PC-3 (cell line): Measurements from ENCODE around the gene NAA40. TPM values are rescaled to one million over a fixed set of nuclear protein-coding genes. Genes with fewer than 3 reads are reported as not detected.

Experiments
- ATAC-seq: fragments of 200-7000 bp; cut with Tn5 transposase; 2 replicates; pipeline ENCODE4 v1.9.1; 2020; ENCODE audit warnings: mild to moderate bottlenecking, moderate library complexity
- BruUV-seq: library from RNA; stranded (reverse); fragments of 400-500 nt; replicated peaks from 2 replicates; lab custom pipeline; 2021; lab: Mats Ljungman, UMichigan
- CTCF ChIA-PET: fragments of 300-600 bp; sonication (Branson Sonifier 250); formaldehyde crosslinking; loops from one replicate; lab custom pipeline; 2022; ENCODE audit warnings: antibody characterized with exemption; lab: Charles Lee
- POLR2A ChIA-PET: fragments of 300-600 bp; sonication (Branson Sonifier 250); formaldehyde crosslinking; loops from one replicate; lab custom pipeline; 2022; ENCODE audit warnings: antibody characterized with exemption; ENCODE audit not compliant: unreplicated experiment; lab: Charles Lee
- DNase-seq: peaks from one replicate; pipeline ENCODE4 v3.0.0-alpha.2; 2015
- H2AFZ ChIP-seq: fragments of 300-600 bp; sonication (generic); 2 replicates; pipeline ENCODE4 v1.6.0; 2016; ENCODE audit warnings: antibody characterized with exemption, low read length
- H3F3A ChIP-seq: fragments of 300-600 bp; sonication (generic); one replicate; pipeline ENCODE4 v1.6.0; 2017; ENCODE audit warnings: antibody characterized with exemption, low read length, control low read depth, mild to moderate bottlenecking; ENCODE audit not compliant: unreplicated experiment
- H3K27ac ChIP-seq: fragments of 300-600 bp; sonication (generic); 2 replicates; pipeline ENCODE4 v1.5.1; 2016; ENCODE audit warnings: mild to moderate bottlenecking, low read length
- H3K27me3 ChIP-seq: fragments of 300-600 bp; sonication (generic); 2 replicates; pipeline ENCODE4 v1.6.1; 2016; ENCODE audit warnings: low read length, mixed read lengths
- H3K36me3 ChIP-seq: fragments of 300-600 bp; sonication (generic); 2 replicates; pipeline ENCODE4 v1.6.1; 2016; ENCODE audit warnings: low read depth, mixed run types, low read length, mixed read lengths
- H3K4me1 ChIP-seq: fragments of 300-600 bp; sonication (generic); 2 replicates; pipeline ENCODE4 v1.5.1; 2016; ENCODE audit warnings: low read length; ENCODE audit not compliant: insufficient read depth
- H3K4me2 ChIP-seq: fragments of 300-600 bp; sonication (generic); 2 replicates; pipeline ENCODE4 v1.6.0; 2016; ENCODE audit warnings: low read length
- H3K4me3 ChIP-seq: fragments of 300-600 bp; sonication (generic); 2 replicates; pipeline ENCODE4 v1.5.1; 2016; ENCODE audit warnings: mild to moderate bottlenecking, low read length, mixed read lengths
- H3K79me2 ChIP-seq: fragments of 300-600 bp; sonication (generic); 2 replicates; pipeline ENCODE4 v1.6.1; 2017; ENCODE audit warnings: low read length, mixed read lengths
- H3K9ac ChIP-seq: fragments of 300-600 bp; sonication (generic); 2 replicates; pipeline ENCODE4 v1.6.0; 2016; ENCODE audit warnings: mild to moderate bottlenecking, low read length
- H3K9me2 ChIP-seq: fragments of 300-600 bp; sonication (generic); replicated peaks from 2 replicates; pipeline ENCODE4 v1.6.1; 2016; ENCODE audit warnings: mixed run types, low read length, mixed read lengths
- H3K9me3 ChIP-seq: fragments of 300-600 bp; sonication (generic); 2 replicates; pipeline ENCODE4 v1.6.1; 2016; ENCODE audit warnings: low read length, mixed read lengths
- H4K20me1 ChIP-seq: fragments of 300-600 bp; sonication (generic); 2 replicates; pipeline ENCODE4 v1.6.1; 2016; ENCODE audit warnings: low read length, mixed read lengths
- EZH2 ChIP-seq: fragments of 300-600 bp; sonication (generic); IDR thresholded peaks from one replicate; pipeline ENCODE4 v1.6.1; 2017; ENCODE audit warnings: antibody characterized with exemption, mild to moderate bottlenecking, low read length; ENCODE audit not compliant: unreplicated experiment
- EZH2phosphoT487 ChIP-seq: fragments of 300-600 bp; sonication (generic); IDR thresholded peaks from 2 replicates; pipeline ENCODE4 v1.6.1; 2018; ENCODE audit warnings: mild to moderate bottlenecking, antibody characterized with exemption, low read length, borderline replicate concordance
- intact Hi-C: fragments of 100-400 bp; cut with micrococcal nuclease; formaldehyde crosslinking; loops from 2 replicates; pipeline ENCODE4 v1.9.0; 2023
- total RNA-seq: library from RNA; depleted of rRNA; stranded (reverse); fragments of >200 nt; gene quantifications from 2 replicates; pipeline ENCODE4 v1.2.3, GENCODE V29; 2014
- TF ChIP-seq, protein P1 (sequence below): fragments of 300-600 bp; sonication (generic); conservative IDR thresholded peaks from 2 replicates; pipeline ENCODE4 v1.5.1; 2017; ENCODE audit warnings: antibody characterized with exemption, low read depth, mild to moderate bottlenecking, low read length

Gene NAA40
- total RNA-seq, 1 experiment from 2014 or later = 20.9 TPM

DNA sequence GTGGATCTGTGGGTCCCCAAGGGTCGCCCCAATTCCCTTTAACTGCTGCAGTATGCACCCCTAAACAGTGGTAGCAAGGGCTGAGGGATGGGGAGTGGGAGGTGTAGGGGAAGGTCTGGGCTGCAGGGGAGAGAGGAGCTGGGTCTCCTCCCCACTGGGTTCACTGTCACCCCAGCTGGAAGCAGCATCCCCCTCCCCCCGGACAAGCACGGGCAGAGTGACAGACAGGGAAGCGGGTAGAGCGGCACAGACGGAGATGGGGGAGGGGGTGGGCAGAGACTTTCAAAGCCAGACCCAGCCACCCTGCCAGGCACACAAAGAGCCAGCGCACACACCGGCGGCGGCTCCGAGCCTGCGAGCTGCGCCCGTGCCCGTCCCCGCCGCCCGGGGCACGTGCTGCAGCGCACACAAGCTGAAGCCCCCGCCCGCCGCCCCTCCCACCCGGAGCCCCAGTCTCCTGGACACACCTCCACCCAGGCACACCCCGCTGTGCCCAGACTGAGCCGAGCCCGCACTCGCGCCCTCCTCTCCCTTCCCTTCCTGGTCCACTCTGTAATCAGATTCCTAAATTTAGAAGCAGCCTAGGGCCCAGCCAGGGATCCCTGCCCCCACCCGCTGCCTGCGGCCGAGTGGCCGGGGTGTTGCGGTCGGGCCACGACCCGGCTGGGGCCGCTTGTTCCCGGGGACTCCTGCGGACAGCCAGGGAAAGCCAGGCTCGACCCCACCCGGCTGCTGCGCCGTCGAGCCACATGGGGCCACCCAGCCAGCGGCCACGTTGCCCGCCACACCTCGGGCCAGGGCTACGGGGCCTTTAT, 20.9 kb upstream of the NAA40 start:
- H3K9ac ChIP-seq = no peak overlapping the region
- CTCF ChIA-PET = interaction anchor here (0.7 to 1.4 kb wide), 3 partner anchors 16 to 80 kb away, joined by 3 to 8 read pairs (median 5); no protein-coding TSS in a partner anchor
- DNase-seq = peak; percentile 21
- TF ChIP-seq EZH2phosphoT487 = no peak
- TF ChIP-seq EZH2 = no peak
- TF ChIP-seq, protein P1, sequence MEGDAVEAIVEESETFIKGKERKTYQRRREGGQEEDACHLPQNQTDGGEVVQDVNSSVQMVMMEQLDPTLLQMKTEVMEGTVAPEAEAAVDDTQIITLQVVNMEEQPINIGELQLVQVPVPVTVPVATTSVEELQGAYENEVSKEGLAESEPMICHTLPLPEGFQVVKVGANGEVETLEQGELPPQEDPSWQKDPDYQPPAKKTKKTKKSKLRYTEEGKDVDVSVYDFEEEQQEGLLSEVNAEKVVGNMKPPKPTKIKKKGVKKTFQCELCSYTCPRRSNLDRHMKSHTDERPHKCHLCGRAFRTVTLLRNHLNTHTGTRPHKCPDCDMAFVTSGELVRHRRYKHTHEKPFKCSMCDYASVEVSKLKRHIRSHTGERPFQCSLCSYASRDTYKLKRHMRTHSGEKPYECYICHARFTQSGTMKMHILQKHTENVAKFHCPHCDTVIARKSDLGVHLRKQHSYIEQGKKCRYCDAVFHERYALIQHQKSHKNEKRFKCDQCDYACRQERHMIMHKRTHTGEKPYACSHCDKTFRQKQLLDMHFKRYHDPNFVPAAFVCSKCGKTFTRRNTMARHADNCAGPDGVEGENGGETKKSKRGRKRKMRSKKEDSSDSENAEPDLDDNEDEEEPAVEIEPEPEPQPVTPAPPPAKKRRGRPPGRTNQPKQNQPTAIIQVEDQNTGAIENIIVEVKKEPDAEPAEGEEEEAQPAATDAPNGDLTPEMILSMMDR = no peak
- H3K4me1 ChIP-seq = peaks cover 15% of the 10 kb centered on the region
- no peaks in the 10 kb centered on the region for H4K20me1 ChIP-seq
- H3K4me3 ChIP-seq = peak overlapping the region; percentile 64
- H3K9me3 ChIP-seq = no peaks in the 10 kb centered on the region
- peak; percentile 5; the same call in 1 of the 2 replicates for ATAC-seq
- BruUV-seq = no TSS peak
- no peaks in the 10 kb centered on the region for H3F3A ChIP-seq
- no peaks in the 10 kb centered on the region for H3K9me2 ChIP-seq
- H3K27ac ChIP-seq = no peak overlapping the region
- H3K27me3 ChIP-seq = no peaks in the 10 kb centered on the region; the same call in 1 of the 2 replicates
- H2AFZ ChIP-seq = peak overlapping the region; percentile 71
- H3K4me2 ChIP-seq = peak overlapping the region; percentile 91
- H3K36me3 ChIP-seq = no peaks in the 10 kb centered on the region
- no peaks in the 10 kb centered on the region for H3K79me2 ChIP-seq
- intact Hi-C loops = no loop called here
- POLR2A ChIA-PET = no interaction called here

DNA sequence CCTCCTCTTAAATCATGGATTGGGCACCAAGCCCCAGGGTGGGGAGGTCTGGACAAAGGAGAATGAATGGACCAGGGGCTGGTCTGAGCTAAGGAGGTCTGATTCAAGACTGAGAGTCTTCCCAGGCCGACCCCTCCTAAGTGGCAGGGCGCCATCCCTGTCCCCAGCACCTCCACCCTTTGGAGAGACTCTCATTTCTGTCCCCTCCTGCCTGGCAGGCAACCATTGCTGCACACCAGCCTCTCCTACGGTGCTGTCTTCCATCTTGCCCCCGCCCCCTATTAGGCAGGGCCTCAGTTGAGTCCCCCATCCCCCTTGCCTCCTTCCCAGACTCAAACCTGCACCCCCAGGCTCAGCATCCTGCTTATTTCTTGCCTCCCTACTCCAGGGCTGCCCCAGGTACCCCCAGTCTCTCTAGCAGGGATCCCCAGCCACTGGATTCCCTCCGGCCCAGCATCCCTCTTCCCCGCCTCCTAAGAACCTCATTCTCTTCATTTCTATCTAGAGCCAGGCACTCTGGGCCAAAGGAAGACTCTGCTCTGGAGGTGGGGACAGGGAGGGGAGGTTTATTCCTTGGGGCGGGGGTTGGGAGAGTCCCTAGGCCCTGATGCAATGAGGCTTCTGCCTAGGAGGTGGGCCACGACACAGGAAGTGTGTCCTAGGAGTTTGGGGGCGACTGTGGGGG, 20.2 kb upstream of the NAA40 start:
- H3K79me2 ChIP-seq = no peaks in the 10 kb centered on the region
- ChIA-PET POLR2A (no interaction called here), CTCF (no interaction called here)
- BruUV-seq = no TSS peak
- no peak for ATAC-seq
- no peak overlapping the region for H3K4me2 ChIP-seq
- no peak overlapping the region for H3K27ac ChIP-seq
- H3K27me3 ChIP-seq = no peaks in the 10 kb centered on the region; the same call in 1 of the 2 replicates
- H3K4me3 ChIP-seq = no peak overlapping the region
- no peaks in the 10 kb centered on the region for H3K36me3 ChIP-seq
- no peaks in the 10 kb centered on the region for H3K9me3 ChIP-seq
- no peaks in the 10 kb centered on the region for H3F3A ChIP-seq
- intact Hi-C loops = no loop called here
- no peak overlapping the region for H3K9ac ChIP-seq
- H4K20me1 ChIP-seq = no peaks in the 10 kb centered on the region
- H2AFZ ChIP-seq = peak overlapping the region; percentile 71; the same call in 1 of the 2 replicates
- no peak for TF ChIP-seq EZH2
- TF ChIP-seq EZH2phosphoT487 = no peak
- TF ChIP-seq, protein P1 = no peak
- peaks cover 15% of the 10 kb centered on the region for H3K4me1 ChIP-seq
- H3K9me2 ChIP-seq = no peaks in the 10 kb centered on the region
- no peak for DNase-seq
